ENCODE measurements around the gene RRBP1.

Gene RRBP1

GRCh38 chr20:17637985-17638640, 43.9 kb downstream of the RRBP1 start:
- no peak for ATAC-seq (ENCODE audit: low read depth)

GRCh38 chr20:17637413-17637780, 44.6 kb downstream of the RRBP1 start:
- no peaks in the 10 kb centered on the region for H3K4me1 ChIP-seq (ENCODE audit: insufficient read depth, poor library complexity, severe bottlenecking)
- no peaks in the 10 kb centered on the region for H3K9me3 ChIP-seq (ENCODE audit: severe bottlenecking)
- DNase-seq (ENCODE audit: low spot score) (no peak), ATAC-seq (ENCODE audit: low read depth) (no peak)
- TF ChIP-seq CTCF (IDR thresholded peaks at IDR 0.05; ENCODE audit: poor library complexity, severe bottlenecking), result no peak
- peaks cover 84% of the 10 kb centered on the region for H3K36me3 ChIP-seq (ENCODE audit: low read depth)
- H3K27me3 ChIP-seq (ENCODE audit: insufficient read depth, poor library complexity, severe bottlenecking), result no peaks in the 10 kb centered on the region
- no peak overlapping the region for H3K4me3 ChIP-seq (ENCODE audit: severe bottlenecking)
- H3K27ac ChIP-seq (ENCODE audit: poor library complexity, severe bottlenecking), result no peak overlapping the region

More at GRCh38 chr20:17637985-17638640, 43.9 kb downstream of the RRBP1 start:
- H3K27ac ChIP-seq (ENCODE audit: poor library complexity, severe bottlenecking), result no peak overlapping the region
- no peaks in the 10 kb centered on the region for H3K4me1 ChIP-seq (ENCODE audit: insufficient read depth, poor library complexity, severe bottlenecking)
- H3K36me3 ChIP-seq (ENCODE audit: low read depth), result peaks cover 82% of the 10 kb centered on the region
- H3K9me3 ChIP-seq (ENCODE audit: severe bottlenecking), result no peaks in the 10 kb centered on the region
- no peak overlapping the region for H3K4me3 ChIP-seq (ENCODE audit: severe bottlenecking)
- no peak for DNase-seq (ENCODE audit: low spot score)
- no peaks in the 10 kb centered on the region for H3K27me3 ChIP-seq (ENCODE audit: insufficient read depth, poor library complexity, severe bottlenecking)
- no peak for TF ChIP-seq CTCF (IDR thresholded peaks at IDR 0.05; ENCODE audit: poor library complexity, severe bottlenecking)

GRCh38 chr20:17636523-17637412, 45.3 kb downstream of the RRBP1 start:
- H3K27ac ChIP-seq (ENCODE audit: poor library complexity, severe bottlenecking), result no peak overlapping the region
- H3K9me3 ChIP-seq (ENCODE audit: severe bottlenecking), result no peaks in the 10 kb centered on the region
- DNase-seq (ENCODE audit: low spot score), result no peak
- ATAC-seq (ENCODE audit: low read depth), result no peak
- H3K4me3 ChIP-seq (ENCODE audit: severe bottlenecking), result no peak overlapping the region
- H3K4me1 ChIP-seq (ENCODE audit: insufficient read depth, poor library complexity, severe bottlenecking), result no peaks in the 10 kb centered on the region
- TF ChIP-seq CTCF (IDR thresholded peaks at IDR 0.05; ENCODE audit: poor library complexity, severe bottlenecking), result no peak
- H3K36me3 ChIP-seq (ENCODE audit: low read depth), result peaks cover 86% of the 10 kb centered on the region
- no peaks in the 10 kb centered on the region for H3K27me3 ChIP-seq (ENCODE audit: insufficient read depth, poor library complexity, severe bottlenecking)

DNA sequence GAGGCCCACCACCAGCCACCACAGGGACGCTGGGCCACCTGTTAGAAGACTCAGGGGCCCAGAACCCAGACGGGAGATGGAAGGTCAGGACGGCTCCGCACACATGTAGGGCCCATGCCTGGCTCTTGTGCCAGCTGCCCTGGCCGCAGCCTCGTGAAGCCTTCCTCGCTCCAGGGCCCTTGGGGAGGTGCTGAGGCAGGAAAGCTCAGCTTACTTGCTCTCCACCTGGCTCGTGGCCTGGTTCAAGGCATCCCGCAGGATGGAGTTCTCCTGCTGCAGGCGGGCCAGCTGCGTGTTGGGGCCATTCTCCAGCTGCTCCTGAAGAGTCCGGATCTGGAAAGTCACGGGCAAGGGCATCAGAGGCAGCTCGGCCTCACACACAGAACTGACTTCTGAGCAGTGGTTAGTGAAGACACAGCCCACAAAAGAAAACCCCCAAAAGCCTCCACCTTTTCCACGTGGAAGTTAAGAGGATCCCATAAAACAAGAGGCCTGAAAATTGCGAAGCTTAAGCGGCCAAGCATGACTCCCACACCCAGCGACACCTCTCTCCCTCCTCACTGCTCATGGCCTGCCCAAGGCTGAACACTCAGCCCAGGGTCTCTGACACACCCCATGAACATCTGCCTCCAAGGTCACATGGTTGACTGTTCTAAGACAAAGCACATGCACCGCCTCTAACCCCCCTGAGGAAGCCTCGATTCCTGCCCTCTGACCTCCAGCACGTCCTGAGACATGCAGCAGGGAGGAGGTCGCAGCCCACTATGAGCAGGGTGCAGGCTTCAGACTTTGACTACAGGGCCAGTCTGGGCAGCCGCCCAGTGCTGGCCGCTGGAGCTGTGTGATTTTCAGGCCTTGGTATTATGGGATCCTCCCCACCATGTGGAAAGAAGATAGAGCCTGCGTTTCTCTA, 46.5 kb downstream of the RRBP1 start:
- no peak for ATAC-seq (ENCODE audit: low read depth)
- DNase-seq (ENCODE audit: low spot score), result no peak
- Histone ChIP-seq H3K4me1 (ENCODE audit: insufficient read depth, poor library complexity, severe bottlenecking) (no peaks in the 10 kb centered on the region), H3K36me3 (ENCODE audit: low read depth) (peaks cover 84% of the 10 kb centered on the region), H3K4me3 (ENCODE audit: severe bottlenecking) (no peak overlapping the region), H3K9me3 (ENCODE audit: severe bottlenecking) (no peaks in the 10 kb centered on the region), H3K27ac (ENCODE audit: poor library complexity, severe bottlenecking) (no peak overlapping the region), H3K27me3 (ENCODE audit: insufficient read depth, poor library complexity, severe bottlenecking) (no peaks in the 10 kb centered on the region)
- TF ChIP-seq CTCF (IDR thresholded peaks at IDR 0.05; ENCODE audit: poor library complexity, severe bottlenecking), result no peak
